HepG2 (cell line): ENCODE data around the gene IPO5.

Experiments
- CTCF ChIP-seq: sonication (generic); formaldehyde crosslinking; IDR thresholded peaks from 2 replicates; pipeline ENCODE4 v1.5.0; 2020; ENCODE audit warnings: mild to moderate bottlenecking, missing genetic modification reagents, moderate library complexity
- FOSL1 ChIP-seq: sonication (generic); formaldehyde crosslinking; IDR thresholded peaks from 2 replicates; pipeline ENCODE4 v1.9.0; 2021; ENCODE audit warnings: missing genetic modification reagents, borderline replicate concordance
- MTA1 ChIP-seq: sonication (generic); formaldehyde crosslinking; IDR thresholded peaks from 2 replicates; pipeline ENCODE4 v1.4.0; 2020; ENCODE audit warnings: missing genetic modification reagents, mild to moderate bottlenecking, borderline replicate concordance
- NFYB ChIP-seq: sonication (generic); formaldehyde crosslinking; IDR thresholded peaks from 2 replicates; pipeline ENCODE4 v1.4.0; 2020; ENCODE audit warnings: missing genetic modification reagents

GRCh38 chr13:97936036-97936435 lies 17.4 kb upstream of the IPO5 start:
- TF ChIP-seq CTCF (CRISPR knock-in tag), result no peak
- TF ChIP-seq NFYB (CRISPR knock-in tag), result no peak
- TF ChIP-seq FOSL1, result no peak
- TF ChIP-seq MTA1, result no peak
